H1 (cell line): ENCODE measurements around the gene TCEA2. TPM values are rescaled to one million over a fixed set of nuclear protein-coding genes. Genes with fewer than 3 reads are reported as not detected.
A peak's percentile ranks its signal among the peaks of the same experiment; 100 is the strongest.

Experiments
- CHD2 ChIP-seq: IDR thresholded peaks from 2 replicates; pipeline ENCODE4 v1.6.1; 2012; ENCODE audit warnings: low read length, improper control_type of control experiment
- CTBP2 ChIP-seq: IDR thresholded peaks from 2 replicates; pipeline ENCODE4 v1.7.0; 2011; ENCODE audit warnings: borderline replicate concordance, mild to moderate bottlenecking, moderate library complexity, mixed read lengths, low read length; ENCODE audit not compliant: insufficient read depth, insufficient read length
- MAX ChIP-seq: IDR thresholded peaks from 2 replicates; pipeline ENCODE4 v1.6.1; 2012; ENCODE audit warnings: inconsistent platforms
- PHF8 ChIP-seq: fragments of 200-600 bp; sonication (generic); conservative IDR thresholded peaks from 2 replicates; pipeline ENCODE4 v1.7.1; 2012; ENCODE audit warnings: low read depth, mild to moderate bottlenecking, inconsistent platforms, low read length, moderate library complexity
- RBBP5 ChIP-seq: IDR thresholded peaks from 2 replicates; pipeline ENCODE4 v1.7.1; 2012; ENCODE audit warnings: low read depth, mild to moderate bottlenecking, inconsistent platforms, low read length, moderate library complexity, borderline replicate concordance
- RXRA ChIP-seq: IDR thresholded peaks from 2 replicates; pipeline ENCODE4 v1.6.1; 2011; ENCODE audit warnings: low read depth, mild to moderate bottlenecking, low read length, moderate library complexity; ENCODE audit not compliant: insufficient read depth
- SP1 ChIP-seq: IDR thresholded peaks from 2 replicates; pipeline ENCODE4 v1.6.1; 2011; ENCODE audit warnings: low read depth, low read length
- TBP ChIP-seq: IDR thresholded peaks from 2 replicates; pipeline ENCODE4 v1.6.1; 2011; ENCODE audit warnings: low read depth, low read length, improper control_type of control experiment
- TCF12 ChIP-seq: IDR thresholded peaks from 2 replicates; pipeline ENCODE4 v1.6.1; 2011; ENCODE audit warnings: low read depth, mild to moderate bottlenecking, low read length
- polyA plus RNA-seq, 7 experiments: library from polyadenylated mRNA; depleted of rRNA in 3 of 7; stranded (reverse) in 5 of 7; unstranded in 2 of 7; fragments of >200 nt in 5 of 7; fragments of 200-250 nt in 2 of 7; gene quantifications; 1 replicate in 5 of 7; 2 replicates in 1 of 7; 4 replicates in 1 of 7; pipeline versions ENCODE4 v1.2.1 to v1.2.3, GENCODE V29; 2011 to 2013; ENCODE audit warnings: missing spikeins in 2 of 7, mixed read lengths in 2 of 7
- total RNA-seq: library from RNA; stranded (reverse); fragmentation: NEBNext Ultra II Directional; extraction: Animal tissue kit (Norgen Biotek cat#: 25700); gene quantifications from 2 replicates; pipeline ENCODE4 v1.2.1, GENCODE V29; 2021
- TF ChIP-seq, protein P1 (sequence below), 3 experiments: IDR thresholded peaks; 1 replicate in 2 of 3; 2 replicates in 1 of 3; pipeline versions ENCODE4 v1.5.1 to v1.6.1; 2011; ENCODE audit warnings: low read length in 3 of 3, mild to moderate bottlenecking in 3 of 3, inconsistent platforms in 2 of 3, low read depth in 1 of 3, moderate library complexity in 1 of 3; ENCODE audit not compliant: insufficient read depth in 1 of 3; ENCODE audit errors: control extremely low read depth in 1 of 3

Gene TCEA2
- total and polyA plus RNA-seq, 2 of the 8 experiments (the other 6 are each of a cell fraction or from before 2014, with no cell fraction given), result 41.4 to 42.3 TPM

- 0 out of 2 replicates have a peak, but pooled peaks have one; percentile 54 for TF ChIP-seq TCF12
- TF ChIP-seq, protein P1, sequence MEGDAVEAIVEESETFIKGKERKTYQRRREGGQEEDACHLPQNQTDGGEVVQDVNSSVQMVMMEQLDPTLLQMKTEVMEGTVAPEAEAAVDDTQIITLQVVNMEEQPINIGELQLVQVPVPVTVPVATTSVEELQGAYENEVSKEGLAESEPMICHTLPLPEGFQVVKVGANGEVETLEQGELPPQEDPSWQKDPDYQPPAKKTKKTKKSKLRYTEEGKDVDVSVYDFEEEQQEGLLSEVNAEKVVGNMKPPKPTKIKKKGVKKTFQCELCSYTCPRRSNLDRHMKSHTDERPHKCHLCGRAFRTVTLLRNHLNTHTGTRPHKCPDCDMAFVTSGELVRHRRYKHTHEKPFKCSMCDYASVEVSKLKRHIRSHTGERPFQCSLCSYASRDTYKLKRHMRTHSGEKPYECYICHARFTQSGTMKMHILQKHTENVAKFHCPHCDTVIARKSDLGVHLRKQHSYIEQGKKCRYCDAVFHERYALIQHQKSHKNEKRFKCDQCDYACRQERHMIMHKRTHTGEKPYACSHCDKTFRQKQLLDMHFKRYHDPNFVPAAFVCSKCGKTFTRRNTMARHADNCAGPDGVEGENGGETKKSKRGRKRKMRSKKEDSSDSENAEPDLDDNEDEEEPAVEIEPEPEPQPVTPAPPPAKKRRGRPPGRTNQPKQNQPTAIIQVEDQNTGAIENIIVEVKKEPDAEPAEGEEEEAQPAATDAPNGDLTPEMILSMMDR (IDR thresholded peaks at IDR 0.05; ENCODE audit: control extremely low read depth in 1 of 3, insufficient read depth in 1 of 3, low read depth in 1 of 3, low read length in 3 of 3), result peak; percentile 91 to 97 (median 95)
- no peak for TF ChIP-seq CTBP2
- TF ChIP-seq MAX, result peak; percentile 48
- TF ChIP-seq SP1, result 0 out of 2 replicates have a peak, but pooled peaks have one; percentile 18
- TF ChIP-seq CHD2, result peak; percentile 26; the same call in 1 of the 2 replicates
- TF ChIP-seq PHF8, result no peak
- TF ChIP-seq RXRA, result 0 out of 2 replicates have a peak, but pooled peaks have one; percentile 4
- TF ChIP-seq TBP, result no peak
- 0 out of 2 replicates have a peak, but pooled peaks have one; percentile 29 for TF ChIP-seq RBBP5
Measured at GRCh38 chr20:64057628-64058498, 5.1 kb upstream of the TCEA2 start (continued).
